Muscle of leg (tissue), 11 donors: Measurements from ENCODE around the gene RLN3. TPM values are rescaled to one million over a fixed set of nuclear protein-coding genes. Genes with fewer than 3 reads are reported as not detected.

Experiments used
- DNase-seq: peaks from one replicate; pipeline ENCODE4 v3.0.0; 2013
- H3K27ac ChIP-seq: one replicate; pipeline ENCODE4 v1.5.1; 2013; ENCODE audit warnings: mild to moderate bottlenecking, low read length, control low read depth
- H3K27me3 ChIP-seq: one replicate; pipeline ENCODE4 v1.6.1; 2013; ENCODE audit warnings: low read length; ENCODE audit not compliant: control insufficient read depth, insufficient read depth
- H3K36me3 ChIP-seq: one replicate; pipeline ENCODE4 v1.6.1; 2013; ENCODE audit warnings: low read length; ENCODE audit not compliant: control insufficient read depth, insufficient read depth
- H3K4me1 ChIP-seq: one replicate; pipeline ENCODE4 v1.6.1; 2013; ENCODE audit warnings: low read length; ENCODE audit not compliant: control insufficient read depth, insufficient read depth
- H3K4me3 ChIP-seq: one replicate; pipeline ENCODE4 v1.5.1; 2013; ENCODE audit warnings: low read length, control low read depth
- H3K9me3 ChIP-seq: replicated peaks from 2 replicates; pipeline ENCODE4 v1.6.1; 2013; ENCODE audit warnings: low read depth, low read length; ENCODE audit not compliant: control insufficient read depth
- WGBS: methylation state at CpG from one replicate; pipeline ENCODE4 v1.1.5; 2013; ENCODE audit warnings: missing lambda C conversion rate; ENCODE audit not compliant: insufficient coverage; 5-methylcytosine and 5-hydroxymethylcytosine counted together
- polyA plus RNA-seq, 8 donors: library from polyadenylated mRNA; unstranded; fragments of 120-200 nt; gene quantifications; one replicate each; pipeline versions ENCODE4 v1.2.1 to v1.2.3, GENCODE V29; 2013; ENCODE audit warnings: inconsistent platforms in 1 of 8, low replicate concordance in 1 of 8; ENCODE audit not compliant: insufficient read length in 8 of 8, insufficient read depth in 1 of 8
- total RNA-seq: library from RNA; stranded (reverse); fragments of 120-200 nt; gene quantifications from one replicate; pipeline ENCODE4 v1.2.4, GENCODE V29; 2013

RLN3 gene
- total and polyA plus RNA-seq, 9 donors: not detected

GRCh38 chr19:14053500-14053899, 25.6 kb downstream of the RLN3 start:
- Histone ChIP-seq H3K27ac (no peak overlapping the region), H3K36me3 (no peaks in the 10 kb centered on the region), H3K4me3 (no peak overlapping the region), H3K27me3 (peaks cover 27% of the 10 kb centered on the region), H3K9me3 (peaks cover under 1% of the 10 kb centered on the region), H3K4me1 (peaks cover 10% of the 10 kb centered on the region)
- 93% methylated on average over 11 of the region's 11 CpGs for WGBS
- DNase-seq: no peak

- Histone ChIP-seq H3K36me3 (no peaks in the 10 kb centered on the region), H3K4me3 (no peak overlapping the region), H3K9me3 (no peaks in the 10 kb centered on the region), H3K27me3 (peaks cover 33% of the 10 kb centered on the region), H3K4me1 (peaks cover 10% of the 10 kb centered on the region), H3K27ac (no peak overlapping the region)
- no peak for DNase-seq
- WGBS: 62% methylated on average over 6 of the region's 6 CpGs
These were observed 26.2 kb downstream of the RLN3 start for GRCh38 chr19:14054099-14054498.

GRCh38 chr19:14054721-14055120, 26.8 kb downstream of the RLN3 start:
- Histone ChIP-seq H3K4me1 (peaks cover 10% of the 10 kb centered on the region), H3K9me3 (no peaks in the 10 kb centered on the region), H3K27ac (no peak overlapping the region), H3K27me3 (peaks cover 39% of the 10 kb centered on the region), H3K36me3 (no peaks in the 10 kb centered on the region), H3K4me3 (no peak overlapping the region)
- WGBS: 58% methylated on average over 6 of the region's 11 CpGs
- DNase-seq: no peak

- H3K9me3 ChIP-seq: no peaks in the 10 kb centered on the region
- peaks cover 46% of the 10 kb centered on the region for H3K27me3 ChIP-seq
- DNase-seq: no peak
- 67% methylated on average over 1 of the region's 3 CpGs for WGBS
- no peaks in the 10 kb centered on the region for H3K36me3 ChIP-seq
- H3K4me3 ChIP-seq: no peak overlapping the region
- no peak overlapping the region for H3K27ac ChIP-seq
- peaks cover 10% of the 10 kb centered on the region for H3K4me1 ChIP-seq
These were observed 27.4 kb downstream of the RLN3 start for GRCh38 chr19:14055396-14055795.

GRCh38 chr19:14056069-14056666, 28.2 kb downstream of the RLN3 start:
- Histone ChIP-seq H3K9me3 (no peaks in the 10 kb centered on the region), H3K27ac (no peak overlapping the region), H3K4me1 (peaks cover 10% of the 10 kb centered on the region), H3K4me3 (no peak overlapping the region), H3K27me3 (peaks cover 51% of the 10 kb centered on the region), H3K36me3 (no peaks in the 10 kb centered on the region)
- 85% methylated on average over 6 of the region's 10 CpGs for WGBS
- no peak for DNase-seq

- Histone ChIP-seq H3K36me3 (no peaks in the 10 kb centered on the region), H3K4me3 (peak overlapping the region; percentile 29), H3K27ac (no peak overlapping the region), H3K27me3 (peaks cover 56% of the 10 kb centered on the region), H3K9me3 (no peaks in the 10 kb centered on the region), H3K4me1 (peaks cover 10% of the 10 kb centered on the region)
- WGBS: 19% methylated on average over 10 of the region's 19 CpGs
- no peak for DNase-seq
These were observed 28.9 kb downstream of the RLN3 start for GRCh38 chr19:14056741-14057356.

- no peak overlapping the region for H3K4me3 ChIP-seq
- no peaks in the 10 kb centered on the region for H3K36me3 ChIP-seq
- H3K4me1 ChIP-seq: peaks cover 10% of the 10 kb centered on the region
- no peaks in the 10 kb centered on the region for H3K9me3 ChIP-seq
- H3K27ac ChIP-seq: no peak overlapping the region
- H3K27me3 ChIP-seq: peaks cover 54% of the 10 kb centered on the region
- DNase-seq: no peak
- WGBS: 27% methylated on average over 14 of the region's 17 CpGs
These were observed 30.5 kb downstream of the RLN3 start for GRCh38 chr19:14058182-14059092.

- Histone ChIP-seq H3K27ac (no peak overlapping the region), H3K4me3 (no peak overlapping the region), H3K27me3 (peaks cover 53% of the 10 kb centered on the region), H3K36me3 (no peaks in the 10 kb centered on the region), H3K4me1 (peaks cover 10% of the 10 kb centered on the region), H3K9me3 (no peaks in the 10 kb centered on the region)
- WGBS: 2% methylated on average over 7 of the region's 15 CpGs
- DNase-seq: no peak
These were observed 31.1 kb downstream of the RLN3 start for GRCh38 chr19:14059093-14059480.

- no peaks in the 10 kb centered on the region for H3K9me3 ChIP-seq
- H3K36me3 ChIP-seq: no peaks in the 10 kb centered on the region
- WGBS: 39% methylated on average over 3 of the region's 8 CpGs
- H3K27me3 ChIP-seq: peaks cover 53% of the 10 kb centered on the region
- H3K4me1 ChIP-seq: peaks cover 10% of the 10 kb centered on the region
- H3K27ac ChIP-seq: no peak overlapping the region
- H3K4me3 ChIP-seq: no peak overlapping the region
- no peak for DNase-seq
These were observed 31.8 kb downstream of the RLN3 start for GRCh38 chr19:14059652-14060155.
